Neural cell (in vitro differentiated cells): ENCODE measurements around the gene IL17RC. TPM values are rescaled to one million over a fixed set of nuclear protein-coding genes. Genes with fewer than 3 reads are reported as not detected.

Source experiments
- H2AFZ ChIP-seq: fragments of 200-600, 300-800 bp; sonication (generic), shearing (Covaris generic); 2 replicates; pipeline ENCODE4 v1.6.0; 2014; ENCODE audit warnings: low read depth, mild to moderate bottlenecking, antibody characterized with exemption, low read length, moderate library complexity
- H3F3A ChIP-seq: fragments of 200-600 bp; shearing (Covaris generic); 2 replicates; pipeline ENCODE4 v1.6.1; 2016; ENCODE audit warnings: mild to moderate bottlenecking, moderate library complexity, mixed read lengths, antibody characterized with exemption, low read length; ENCODE audit not compliant: insufficient read depth, poor library complexity, severe bottlenecking
- H3K27ac ChIP-seq: fragments of 200-600, 300-800 bp; sonication (generic), shearing (Covaris generic); 2 replicates; pipeline ENCODE4 v1.5.1; 2014; ENCODE audit warnings: mild to moderate bottlenecking, low read length, moderate library complexity
- H3K27me3 ChIP-seq: fragments of 300-800, 200-600 bp; sonication (generic), shearing (Covaris generic); 2 replicates; pipeline ENCODE4 v1.6.0; 2014; ENCODE audit warnings: mild to moderate bottlenecking, low read depth, low read length, moderate library complexity; ENCODE audit not compliant: insufficient read depth
- H3K36me3 ChIP-seq: fragments of 300-800, 200-600 bp; sonication (generic), shearing (Covaris generic); 2 replicates; pipeline ENCODE4 v1.5.1; 2014; ENCODE audit warnings: mild to moderate bottlenecking, antibody characterized with exemption, low read length, moderate library complexity; ENCODE audit not compliant: insufficient read depth
- H3K4me2 ChIP-seq: fragments of 300-800, 200-600 bp; sonication (generic), shearing (Covaris generic); 2 replicates; pipeline ENCODE4 v1.6.0; 2014; ENCODE audit warnings: mild to moderate bottlenecking, low read length
- H3K4me3 ChIP-seq: fragments of 300-800, 200-600 bp; sonication (generic), shearing (Covaris generic); 2 replicates; pipeline ENCODE4 v1.5.1; 2014; ENCODE audit warnings: mild to moderate bottlenecking, low read length, moderate library complexity
- H3K79me2 ChIP-seq: fragments of 200-600 bp; shearing (Covaris generic); replicated peaks from 2 replicates; pipeline ENCODE4 v1.6.0; 2014; ENCODE audit warnings: mild to moderate bottlenecking, low read length, moderate library complexity; ENCODE audit not compliant: insufficient read depth
- H3K9ac ChIP-seq: fragments of 300-800, 200-600 bp; sonication (generic), shearing (Covaris generic); 2 replicates; pipeline ENCODE4 v1.6.1; 2016; ENCODE audit warnings: mild to moderate bottlenecking, low read length, mixed read lengths
- H3K9me2 ChIP-seq: fragments of 200-600 bp; shearing (Covaris generic); 2 replicates; pipeline ENCODE4 v1.6.1; 2016; ENCODE audit warnings: mild to moderate bottlenecking, low read length, mixed read lengths; ENCODE audit not compliant: insufficient read depth
- H3K9me3 ChIP-seq: fragments of 200-600, 300-800 bp; sonication (generic), shearing (Covaris generic); 2 replicates; pipeline ENCODE4 v1.6.1; 2016; ENCODE audit warnings: mild to moderate bottlenecking, mixed run types, low read length, moderate library complexity, mixed read lengths
- H4K20me1 ChIP-seq: fragments of 200-600 bp; shearing (Covaris generic); 2 replicates; pipeline ENCODE4 v1.6.1; 2016; ENCODE audit warnings: mild to moderate bottlenecking, mixed run types; ENCODE audit not compliant: insufficient read depth
- CTCF ChIP-seq: fragments of 450-650 bp; IDR thresholded peaks from 2 replicates; pipeline ENCODE4 v1.5.1; 2014; ENCODE audit warnings: antibody characterized with exemption, mild to moderate bottlenecking, moderate library complexity; ENCODE audit not compliant: poor library complexity, severe bottlenecking
- EP300 ChIP-seq: fragments of 450-650 bp; conservative IDR thresholded peaks from 2 replicates; pipeline ENCODE4 v1.6.1; 2014; ENCODE audit warnings: antibody characterized with exemption, mild to moderate bottlenecking, moderate library complexity; ENCODE audit not compliant: poor library complexity, severe bottlenecking
- EZH2 ChIP-seq: fragments of 200-600, 300-800 bp; shearing (Covaris generic), sonication (generic); IDR thresholded peaks from 2 replicates; pipeline ENCODE4 v1.6.1; 2014; ENCODE audit warnings: antibody characterized with exemption, low read length, borderline replicate concordance, mild to moderate bottlenecking; ENCODE audit not compliant: insufficient read depth, poor library complexity, severe bottlenecking
- MXI1 ChIP-seq: fragments of 450-650 bp; conservative IDR thresholded peaks from 2 replicates; pipeline ENCODE4 v1.6.1; 2014; ENCODE audit warnings: antibody characterized with exemption, mild to moderate bottlenecking; ENCODE audit not compliant: poor library complexity, severe bottlenecking
- POLR2AphosphoS5 ChIP-seq: IDR thresholded peaks from 2 replicates; pipeline ENCODE4 v1.6.1; 2012
- RAD21 ChIP-seq: fragments of 450-650 bp; conservative IDR thresholded peaks from 2 replicates; pipeline ENCODE4 v1.6.1; 2014; ENCODE audit warnings: antibody characterized with exemption, mild to moderate bottlenecking, moderate library complexity
- REST ChIP-seq: IDR thresholded peaks from 2 replicates; pipeline ENCODE4 v1.6.1; 2012; ENCODE audit warnings: borderline replicate concordance
- SMC3 ChIP-seq: fragments of 450-650 bp; conservative IDR thresholded peaks from 2 replicates; pipeline ENCODE4 v1.6.1; 2014; ENCODE audit warnings: antibody characterized with exemption, mild to moderate bottlenecking, moderate library complexity; ENCODE audit not compliant: poor library complexity
- TAF1 ChIP-seq: IDR thresholded peaks from 2 replicates; pipeline ENCODE4 v1.6.1; 2012; ENCODE audit warnings: low read depth
- polyA plus RNA-seq: library from polyadenylated mRNA; depleted of rRNA; stranded (reverse); fragments of >200 nt; gene quantifications from 2 replicates; pipeline ENCODE4 v1.2.3, GENCODE V29; 2014

Gene IL17RC
- polyA plus RNA-seq, 1 donor from 2014 or later, result not detected

DNA sequence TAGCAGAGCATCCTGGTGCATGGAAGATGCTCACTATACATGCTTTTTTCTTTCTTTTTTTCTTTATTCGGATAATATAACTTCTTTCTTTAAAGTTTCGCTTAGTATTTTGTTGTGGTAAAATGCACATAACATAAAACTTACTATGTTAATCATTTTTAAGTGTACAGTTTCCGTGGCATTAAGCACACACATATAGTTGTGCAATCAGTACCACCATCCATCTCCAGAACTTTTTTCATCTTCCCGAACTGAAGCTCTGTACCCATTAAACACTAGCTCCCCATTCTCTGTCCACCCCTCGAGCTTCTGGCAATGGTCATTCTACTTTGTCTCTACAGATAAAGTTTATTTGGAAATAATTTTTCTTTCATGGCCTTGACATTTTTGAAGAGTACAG lies 27.5 kb upstream of the IL17RC start:
- Histone ChIP-seq H3K9me2 (no peaks in the 10 kb centered on the region), H3K36me3 (no peaks in the 10 kb centered on the region), H3K9ac (no peak overlapping the region), H3F3A (peaks cover 3% of the 10 kb centered on the region), H3K27ac (no peak overlapping the region), H3K27me3 (no peaks in the 10 kb centered on the region), H3K4me3 (no peak overlapping the region), H3K79me2 (peaks cover 13% of the 10 kb centered on the region), H4K20me1 (no peaks in the 10 kb centered on the region), H2AFZ (no peak overlapping the region), H3K4me2 (no peak overlapping the region), H3K9me3 (no peaks in the 10 kb centered on the region)
- TF ChIP-seq EP300, result no peak
- no peak for TF ChIP-seq POLR2AphosphoS5
- TF ChIP-seq EZH2, result no peak
- TF ChIP-seq CTCF, result no peak
- no peak for TF ChIP-seq REST
- no peak for TF ChIP-seq MXI1
- no peak for TF ChIP-seq SMC3
- TF ChIP-seq RAD21, result no peak
- TF ChIP-seq TAF1, result no peak

- Histone ChIP-seq H3K36me3 (no peaks in the 10 kb centered on the region), H3K9ac (peak within 1 kb of the TSS; percentile 95), H3K4me3 (peak within 1 kb of the TSS; percentile 100), H4K20me1 (no peaks in the 10 kb centered on the region), H3K4me2 (peak within 1 kb of the TSS; percentile 84), H3K27me3 (no peaks in the 10 kb centered on the region), H3F3A (peaks cover 3% of the 10 kb centered on the region), H3K79me2 (peaks cover 13% of the 10 kb centered on the region), H3K9me2 (no peaks in the 10 kb centered on the region), H3K9me3 (no peaks in the 10 kb centered on the region), H3K27ac (peak within 1 kb of the TSS; percentile 84), H2AFZ (peak within 1 kb of the TSS; percentile 69)
- TF ChIP-seq CTCF (no peak), SMC3 (peak; percentile 52), MXI1 (peak; percentile 90), REST (peak; percentile 86), POLR2AphosphoS5 (peak; percentile 98), EP300 (peak; percentile 52), TAF1 (peak; percentile 45), RAD21 (no peak)
Measured at GRCh38 chr3:9890249-9891071, 26.4 kb upstream of the IL17RC start, which contains the start of gene JAGN1. Gene JAGN1, plus strand, starts transcription at chr3:9890610. Its CDS starts 113 bp downstream, at chr3:9890723.
